GM12878 (cell line): Measurements from ENCODE around the gene ADPRM.

ENCODE experiments used
- CTCF ChIP-seq, 3 experiments: IDR thresholded peaks in 2 of 3; conservative IDR thresholded peaks in 1 of 3; 2 replicates each; pipeline ENCODE4 v1.5.1; 2011; ENCODE audit warnings: low read depth in 3 of 3, low read length in 3 of 3, mild to moderate bottlenecking in 3 of 3, control low read depth in 2 of 3, moderate library complexity in 2 of 3, inconsistent platforms in 1 of 3, mixed read lengths in 1 of 3; ENCODE audit not compliant: control insufficient read depth in 2 of 3, insufficient read depth in 1 of 3; ENCODE audit errors: extremely low read depth in 1 of 3
- E2F8 ChIP-seq: fragments of 450-650 bp; IDR thresholded peaks from 2 replicates; pipeline ENCODE4 v1.6.1; 2018; ENCODE audit warnings: mild to moderate bottlenecking, low read depth, moderate library complexity; ENCODE audit not compliant: partially characterized antibody
- KDM1A ChIP-seq: fragments of 200-600 bp; sonication (generic); IDR thresholded peaks from 2 replicates; pipeline ENCODE4 v1.6.1; 2016; ENCODE audit warnings: borderline replicate concordance
- MAX ChIP-seq: IDR thresholded peaks from 2 replicates; pipeline ENCODE4 v1.6.1; 2012; ENCODE audit warnings: low read depth, low read length, improper control_type of control experiment
- POLR2AphosphoS5 ChIP-seq: IDR thresholded peaks from 2 replicates; pipeline ENCODE4 v1.6.1; 2011; ENCODE audit warnings: mild to moderate bottlenecking, low read length, inconsistent platforms
- RAD21 ChIP-seq: IDR thresholded peaks from 2 replicates; pipeline ENCODE4 v1.6.1; 2011; ENCODE audit warnings: mild to moderate bottlenecking, low read depth, low read length, moderate library complexity; ENCODE audit not compliant: insufficient read depth
- RBBP5 ChIP-seq: fragments of 200-600 bp; sonication (generic); conservative IDR thresholded peaks from 2 replicates; pipeline ENCODE4 v1.6.1; 2016
- STAT3 ChIP-seq: IDR thresholded peaks from 2 replicates; pipeline ENCODE4 v1.6.1; 2011; ENCODE audit warnings: low read depth, low read length, improper control_type of control experiment

- no peak for TF ChIP-seq CTCF (IDR thresholded peaks at IDR 0.05 in 2 of 3, conservative IDR thresholded peaks at IDR 0.05 in 1 of 3; ENCODE audit: control insufficient read depth in 2 of 3, extremely low read depth in 1 of 3, insufficient read depth in 1 of 3, low read depth in 3 of 3, low read length in 3 of 3)
- TF ChIP-seq STAT3, result no peak
- no peak for TF ChIP-seq E2F8
- TF ChIP-seq KDM1A, result no peak
- no peak for TF ChIP-seq POLR2AphosphoS5
- no peak for TF ChIP-seq RAD21
- TF ChIP-seq RBBP5, result no peak
- no peak for TF ChIP-seq MAX
Measured at GRCh38 chr17:10735821-10736220, 38.4 kb downstream of the ADPRM start.
